ENCODE results near the gene METTL9. TPM values are rescaled to one million over a fixed set of nuclear protein-coding genes. Genes with fewer than 3 reads are reported as not detected.

Gene METTL9
- total and polyA plus RNA-seq, 9 of the 15 experiments (the other 6 are each of a cell fraction or from before 2014, with no cell fraction given) = 12.2 to 107 (median 79.1) TPM

GRCh38 chr16:21685034-21685455, 85.7 kb downstream of the METTL9 start (continued):
- TF ChIP-seq MXI1 (IDR thresholded peaks at IDR 0.05; ENCODE audit: low read depth, low read length) (no peak), MIER1 (IDR thresholded peaks at IDR 0.05; ENCODE audit: low read depth) (peak; percentile 91)

GRCh38 chr16:21689107-21689506, 89.7 kb downstream of the METTL9 start:
- H3K9ac ChIP-seq (ENCODE audit: insufficient read depth in 1 of 2, low read depth in 2 of 2, low read length in 2 of 2) = no peak overlapping the region
- no peak overlapping the region for H3K4me3 ChIP-seq
- ATAC-seq = no peak
- H3K27ac ChIP-seq (ENCODE audit: extremely low read depth, low read depth, low read length) = no peak overlapping the region
- H3K4me1 ChIP-seq (replicated peaks in 1 of 2; ENCODE audit: control insufficient read depth in 2 of 2, insufficient read depth in 2 of 2, low read length in 2 of 2) = no peaks in the 10 kb centered on the region
- H3K27me3 ChIP-seq (ENCODE audit: control insufficient read depth in 2 of 2, insufficient read depth in 2 of 2, low read length in 2 of 2) = no peaks in the 10 kb centered on the region; a peak in 1 of 5 replicates
- H2AFZ ChIP-seq (ENCODE audit: low read depth, low read length) = no peak overlapping the region
- FAIRE-seq = no peak
- peak; percentile 56 for TF ChIP-seq ZNF316 (IDR thresholded peaks at IDR 0.05)
- TF ChIP-seq MAFF (IDR thresholded peaks at IDR 0.05; ENCODE audit: low read length) = peak; percentile 19; the same call in 1 of the 2 replicates
- no peak for TF ChIP-seq ZNF780A (CRISPR knock-in tag; IDR thresholded peaks at IDR 0.05)
- TF ChIP-seq CREB5 (CRISPR knock-in tag; IDR thresholded peaks at IDR 0.05) = no peak
- no peak for TF ChIP-seq ARID3A (IDR thresholded peaks at IDR 0.05; ENCODE audit: borderline replicate concordance, low read depth, low read length)
- TF ChIP-seq C11orf30 (IDR thresholded peaks at IDR 0.05; ENCODE audit: low read depth) = 0 out of 2 replicates have a peak, but pooled peaks have one; percentile 33
- TF ChIP-seq MAFK (IDR thresholded peaks at IDR 0.05; ENCODE audit: low read length) = 0 out of 2 replicates have a peak, but pooled peaks have one; percentile 15
- peak; percentile 45; the same call in 1 of the 2 replicates for TF ChIP-seq MAFG (tag; conservative IDR thresholded peaks at IDR 0.05)
- WGBS (ENCODE audit: insufficient coverage, low coverage, missing lambda C conversion rate) = 2% methylated on average over 4 of the region's 4 CpGs
- no peak for DNase-seq (ENCODE audit: extremely low read depth in 1 of 4, low spot score in 3 of 4)
- no TSS peak for BruUV-seq (replicated peaks)
- H4K20me1 ChIP-seq (replicated peaks; ENCODE audit: control insufficient read depth, insufficient read depth, low read length) = no peaks in the 10 kb centered on the region; the same call in 1 of the 2 replicates
- no peaks in the 10 kb centered on the region for H3K9me3 ChIP-seq (replicated peaks; ENCODE audit: control insufficient read depth, insufficient read depth, low read depth, low read length)
- intact Hi-C loops (cut with micrococcal nuclease) (no loop called here), in situ Hi-C loops (cut with MboI) (no loop called here)
- no peaks in the 10 kb centered on the region for H3K36me3 ChIP-seq (ENCODE audit: control insufficient read depth, insufficient read depth, low read length)
- POLR2A ChIA-PET = interaction anchor here (0.7 kb wide), 1 partner anchor 10 kb away, joined by 3 read pairs; no protein-coding TSS in a partner anchor
- H3K9me1 ChIP-seq (ENCODE audit: control insufficient read depth, insufficient read depth, low read length) = no peaks in the 10 kb centered on the region
- H3K4me2 ChIP-seq (ENCODE audit: insufficient read depth, low read length) = no peak overlapping the region
- CTCF ChIA-PET (ENCODE audit: low intra/inter-chr PET ratio) = no interaction called here
- no peaks in the 10 kb centered on the region for H3K79me2 ChIP-seq (ENCODE audit: control insufficient read depth, insufficient read depth, low read length)

All from K562 (cell line).